ENCODE results near the gene ATP8B4. TPM values are rescaled to one million over a fixed set of nuclear protein-coding genes. Genes with fewer than 3 reads are reported as not detected.
"Not testable (repeated sequence)": the region's sequence is repeated elsewhere in the genome, so short reads cannot be mapped to it uniquely, and the experiment has no call there.

The ATP8B4 gene
- total RNA-seq, 1 donor from 2014 or later, result 1.1 TPM

DNA sequence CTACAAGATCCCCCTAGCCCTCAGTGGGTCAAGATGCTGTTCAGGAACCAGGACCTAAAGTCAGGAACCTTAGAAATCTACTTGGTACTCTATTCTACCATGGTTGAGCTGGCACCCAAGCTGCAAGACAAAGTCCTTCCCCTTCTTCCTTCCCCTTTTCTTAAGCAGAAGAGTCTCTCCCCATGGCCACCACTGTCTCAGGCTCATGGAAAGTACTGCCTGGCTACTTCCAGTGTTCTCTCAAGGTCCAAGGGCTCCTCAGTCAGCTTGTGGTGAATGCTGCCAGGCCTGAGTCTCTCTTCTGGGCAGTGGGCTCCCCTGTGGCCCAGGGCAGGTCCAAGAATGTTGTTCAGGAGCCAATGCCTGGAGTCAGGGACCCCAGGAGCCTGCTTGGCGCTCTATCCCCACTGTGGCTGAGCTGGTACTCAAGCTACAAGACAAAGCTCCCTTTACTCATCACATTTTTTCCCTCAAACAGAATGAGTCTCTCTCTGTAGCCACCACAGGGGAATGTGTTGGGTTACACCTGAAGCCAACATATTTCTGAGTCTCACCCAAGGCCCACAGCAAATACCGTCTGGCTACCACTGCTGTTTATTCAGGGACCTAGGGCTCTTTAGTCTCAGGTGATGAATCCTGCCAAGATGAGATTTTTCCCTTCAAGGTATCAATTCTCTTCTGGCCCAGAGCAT is 44.8 kb upstream of the ATP8B4 start:
- TF ChIP-seq, protein P1, sequence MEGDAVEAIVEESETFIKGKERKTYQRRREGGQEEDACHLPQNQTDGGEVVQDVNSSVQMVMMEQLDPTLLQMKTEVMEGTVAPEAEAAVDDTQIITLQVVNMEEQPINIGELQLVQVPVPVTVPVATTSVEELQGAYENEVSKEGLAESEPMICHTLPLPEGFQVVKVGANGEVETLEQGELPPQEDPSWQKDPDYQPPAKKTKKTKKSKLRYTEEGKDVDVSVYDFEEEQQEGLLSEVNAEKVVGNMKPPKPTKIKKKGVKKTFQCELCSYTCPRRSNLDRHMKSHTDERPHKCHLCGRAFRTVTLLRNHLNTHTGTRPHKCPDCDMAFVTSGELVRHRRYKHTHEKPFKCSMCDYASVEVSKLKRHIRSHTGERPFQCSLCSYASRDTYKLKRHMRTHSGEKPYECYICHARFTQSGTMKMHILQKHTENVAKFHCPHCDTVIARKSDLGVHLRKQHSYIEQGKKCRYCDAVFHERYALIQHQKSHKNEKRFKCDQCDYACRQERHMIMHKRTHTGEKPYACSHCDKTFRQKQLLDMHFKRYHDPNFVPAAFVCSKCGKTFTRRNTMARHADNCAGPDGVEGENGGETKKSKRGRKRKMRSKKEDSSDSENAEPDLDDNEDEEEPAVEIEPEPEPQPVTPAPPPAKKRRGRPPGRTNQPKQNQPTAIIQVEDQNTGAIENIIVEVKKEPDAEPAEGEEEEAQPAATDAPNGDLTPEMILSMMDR (IDR thresholded peaks at IDR 0.05; ENCODE audit: insufficient read depth, low read length, severe bottlenecking), result no peak
- DNase-seq (ENCODE audit: low read depth), result no peak
- no peak for FAIRE-seq
- no peaks in the 10 kb centered on the region for H3K27me3 ChIP-seq (ENCODE audit: control insufficient read depth, insufficient read depth, low read length)
- no peak overlapping the region for H3K4me3 ChIP-seq (ENCODE audit: low read depth, low read length)
- H3K36me3 ChIP-seq (ENCODE audit: control insufficient read depth, insufficient read depth, low read length), result no peaks in the 10 kb centered on the region

DNA sequence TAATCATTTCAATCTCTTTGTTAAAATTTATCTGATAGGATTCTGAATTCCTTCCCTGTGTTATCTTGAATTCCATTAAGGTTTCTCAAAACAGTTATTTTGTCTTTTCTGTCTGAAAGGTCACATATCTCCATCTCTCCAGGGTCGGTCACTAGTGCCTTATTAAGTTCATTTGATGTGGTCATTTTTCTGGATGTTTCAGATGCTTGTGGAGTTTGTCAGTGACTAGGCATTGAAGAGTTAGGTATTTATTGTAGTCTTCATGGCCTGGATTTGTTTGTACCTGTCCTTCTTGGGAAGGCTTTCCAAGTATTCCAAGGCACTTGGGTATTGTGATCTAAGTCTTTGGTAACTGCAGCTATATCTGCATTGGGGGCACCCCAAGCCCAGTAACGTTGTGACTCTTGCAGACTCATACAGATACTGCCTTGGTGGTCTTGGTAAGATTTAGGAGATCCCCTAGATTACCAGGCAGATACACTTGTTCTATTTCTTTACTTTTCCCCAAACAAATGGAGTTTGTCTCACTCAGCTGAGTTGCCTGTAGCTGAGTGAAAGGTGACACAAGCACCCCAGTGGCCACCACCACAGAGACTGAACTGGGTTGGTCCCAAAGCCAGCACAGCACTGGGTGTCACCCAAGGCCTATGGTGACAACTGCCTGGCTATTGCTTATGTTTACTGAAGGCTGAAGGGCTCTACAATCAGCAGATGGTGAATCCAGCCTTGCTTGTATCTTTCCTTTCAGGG is 44.1 kb upstream of the ATP8B4 start:
- no peak for FAIRE-seq
- TF ChIP-seq, protein P1 (IDR thresholded peaks at IDR 0.05; ENCODE audit: insufficient read depth, low read length, severe bottlenecking), result no peak

DNA sequence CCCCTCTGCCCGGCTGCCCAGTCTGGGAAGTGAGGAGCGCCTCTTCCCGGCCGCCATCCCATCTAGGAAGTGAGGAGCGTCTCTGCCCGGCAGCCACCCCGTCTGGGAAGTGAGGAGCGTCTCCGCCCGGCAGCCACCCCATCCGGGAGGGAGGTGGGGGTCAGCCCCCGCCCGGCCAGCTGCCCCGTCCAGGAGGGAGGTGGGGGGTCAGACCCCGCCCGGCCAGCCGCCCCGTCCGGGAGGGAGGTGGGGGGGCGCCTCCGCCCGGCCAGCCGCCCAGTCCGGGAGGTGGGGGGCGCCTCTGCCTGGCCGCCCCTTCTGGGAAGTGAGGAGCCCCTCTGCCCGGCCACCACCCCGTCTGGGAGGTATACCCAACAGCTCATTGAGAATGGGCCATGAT is 39.2 kb upstream of the ATP8B4 start:
- not testable (repeated sequence) for H3K36me3 ChIP-seq (ENCODE audit: control insufficient read depth, insufficient read depth, low read length); FAIRE-seq; H3K27me3 ChIP-seq (ENCODE audit: control insufficient read depth, insufficient read depth, low read length); H3K4me3 ChIP-seq (ENCODE audit: low read depth, low read length); DNase-seq (ENCODE audit: low read depth)

More for the DNA sequence above, 44.1 kb upstream of the ATP8B4 start:
- Histone ChIP-seq H3K4me3 (ENCODE audit: low read depth, low read length) (no peak overlapping the region), H3K27me3 (ENCODE audit: control insufficient read depth, insufficient read depth, low read length) (no peaks in the 10 kb centered on the region), H3K36me3 (ENCODE audit: control insufficient read depth, insufficient read depth, low read length) (no peaks in the 10 kb centered on the region)
- DNase-seq (ENCODE audit: low read depth), result peak; percentile 70

DNA sequence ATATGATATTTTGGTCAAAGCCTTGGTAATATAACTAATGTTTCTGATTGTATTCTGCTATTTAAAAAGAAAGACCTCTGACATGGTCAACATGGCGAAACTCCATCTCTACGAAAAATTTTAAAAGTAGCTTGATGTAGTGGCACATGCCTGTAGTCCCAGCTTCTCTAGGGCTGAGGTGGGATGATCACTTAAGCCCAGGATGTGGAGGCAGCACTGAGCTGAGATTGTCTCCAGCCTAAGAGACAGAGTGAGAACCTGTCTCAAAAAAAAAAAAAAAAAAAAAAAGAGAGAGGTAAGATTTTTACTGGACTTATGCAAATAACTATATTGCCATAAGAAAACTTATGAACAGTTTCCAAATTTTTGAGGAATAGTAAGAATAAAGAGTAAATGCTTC is 32.4 kb upstream of the ATP8B4 start:
- FAIRE-seq, result no peak
- H3K27me3 ChIP-seq (ENCODE audit: control insufficient read depth, insufficient read depth, low read length), result no peaks in the 10 kb centered on the region

DNA sequence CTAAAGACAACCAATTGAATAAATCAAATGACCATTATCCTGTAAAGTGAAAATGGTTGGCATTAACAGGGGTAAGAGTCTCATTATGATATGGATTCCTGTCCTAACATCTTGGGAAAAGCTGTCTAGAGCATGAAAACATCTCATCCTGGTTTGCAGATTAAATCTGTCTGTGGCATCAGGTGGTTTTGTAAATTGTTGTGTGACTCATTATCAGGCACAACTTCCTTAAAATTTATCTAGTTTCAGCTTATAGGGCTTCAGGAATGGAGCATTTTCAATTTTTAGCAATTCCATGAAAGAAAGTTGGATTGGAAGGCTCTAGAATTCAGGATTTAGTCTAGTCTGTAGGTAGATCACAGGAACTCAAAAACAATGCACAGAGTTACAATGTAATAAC is 31.8 kb upstream of the ATP8B4 start:
- no peak for DNase-seq (ENCODE audit: low read depth)
- H3K36me3 ChIP-seq (ENCODE audit: control insufficient read depth, insufficient read depth, low read length), result no peaks in the 10 kb centered on the region
- no peak overlapping the region for H3K4me3 ChIP-seq (ENCODE audit: low read depth, low read length)
- TF ChIP-seq, protein P1 (IDR thresholded peaks at IDR 0.05; ENCODE audit: insufficient read depth, low read length, severe bottlenecking), result no peak
- no peak for FAIRE-seq
- H3K27me3 ChIP-seq (ENCODE audit: control insufficient read depth, insufficient read depth, low read length), result no peaks in the 10 kb centered on the region

More for the DNA sequence above, 32.4 kb upstream of the ATP8B4 start:
- TF ChIP-seq, protein P1 (IDR thresholded peaks at IDR 0.05; ENCODE audit: insufficient read depth, low read length, severe bottlenecking), result no peak
- Histone ChIP-seq H3K36me3 (ENCODE audit: control insufficient read depth, insufficient read depth, low read length) (no peaks in the 10 kb centered on the region), H3K4me3 (ENCODE audit: low read depth, low read length) (no peak overlapping the region)
- no peak for DNase-seq (ENCODE audit: low read depth)

DNA sequence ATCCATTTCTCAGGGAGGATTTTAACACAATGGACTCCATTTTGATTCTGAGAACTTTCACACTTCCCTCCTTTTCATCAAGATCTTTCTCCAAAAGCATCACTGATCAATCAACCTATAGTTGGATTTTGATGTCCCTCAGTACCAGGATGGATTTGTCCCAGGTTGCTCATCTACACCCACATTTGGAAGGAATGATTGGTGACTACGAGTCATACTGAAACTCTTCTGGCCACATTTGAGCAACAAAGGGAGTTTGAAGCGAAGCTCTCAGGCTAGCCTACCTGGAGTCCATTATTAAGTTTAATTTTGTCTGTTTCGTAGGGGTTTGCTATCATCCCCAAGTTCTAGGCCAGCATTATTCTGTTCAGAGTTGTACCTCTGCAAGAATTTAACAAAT is 31.3 kb upstream of the ATP8B4 start:
- FAIRE-seq (no peak), DNase-seq (ENCODE audit: low read depth) (no peak)
- no peak overlapping the region for H3K4me3 ChIP-seq (ENCODE audit: low read depth, low read length)
- TF ChIP-seq, protein P1 (IDR thresholded peaks at IDR 0.05; ENCODE audit: insufficient read depth, low read length, severe bottlenecking), result no peak
- H3K36me3 ChIP-seq (ENCODE audit: control insufficient read depth, insufficient read depth, low read length), result no peaks in the 10 kb centered on the region
- no peaks in the 10 kb centered on the region for H3K27me3 ChIP-seq (ENCODE audit: control insufficient read depth, insufficient read depth, low read length)
